GM19372 (cell line): ENCODE results near the gene PTPRF.
"Not testable (repeated sequence)": the region's sequence is repeated elsewhere in the genome, so short reads cannot be mapped to it uniquely, and the experiment has no call there.

ENCODE experiments used
- ATAC-seq: cut with Tn5 transposase; IDR thresholded peaks from one replicate; pipeline ENCODE4 v1.9.1; 2021; ENCODE audit warnings: mild to moderate bottlenecking, low read depth, moderate library complexity; ENCODE audit not compliant: unreplicated experiment

PTPRF gene

DNA sequence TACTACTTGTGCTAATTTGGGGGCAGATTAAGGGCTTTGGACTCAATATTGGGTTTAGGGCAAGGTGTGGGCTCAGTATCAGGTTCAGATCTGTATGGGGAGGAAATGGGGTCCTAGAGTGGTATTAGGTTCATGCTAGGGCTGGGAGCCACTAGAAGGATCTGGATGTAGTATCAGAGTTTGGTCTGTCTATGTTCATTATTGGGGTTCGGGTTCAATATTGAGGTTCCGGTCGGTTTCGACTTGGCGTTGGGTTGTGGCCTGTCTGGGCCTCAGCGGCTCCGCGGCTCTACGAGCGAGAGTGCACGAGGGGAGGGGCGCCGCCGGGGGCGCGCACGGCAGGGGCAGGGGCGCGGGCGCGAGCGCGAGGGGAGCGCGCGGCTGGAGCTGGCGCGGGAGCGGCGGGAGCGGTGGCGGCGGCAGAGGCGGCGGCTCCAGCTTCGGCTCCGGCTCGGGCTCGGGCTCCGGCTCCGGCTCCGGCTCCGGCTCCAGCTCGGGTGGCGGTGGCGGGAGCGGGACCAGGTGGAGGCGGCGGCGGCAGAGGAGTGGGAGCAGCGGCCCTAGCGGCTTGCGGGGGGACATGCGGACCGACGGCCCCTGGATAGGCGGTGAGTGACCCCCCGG lies at the start of gene PTPRF:
Gene PTPRF (plus strand): TSS at position 401 of the 624 bp plus-strand sequence. CDS start 14,193 bp downstream, outside the sequence.
- ATAC-seq = no peak

DNA sequence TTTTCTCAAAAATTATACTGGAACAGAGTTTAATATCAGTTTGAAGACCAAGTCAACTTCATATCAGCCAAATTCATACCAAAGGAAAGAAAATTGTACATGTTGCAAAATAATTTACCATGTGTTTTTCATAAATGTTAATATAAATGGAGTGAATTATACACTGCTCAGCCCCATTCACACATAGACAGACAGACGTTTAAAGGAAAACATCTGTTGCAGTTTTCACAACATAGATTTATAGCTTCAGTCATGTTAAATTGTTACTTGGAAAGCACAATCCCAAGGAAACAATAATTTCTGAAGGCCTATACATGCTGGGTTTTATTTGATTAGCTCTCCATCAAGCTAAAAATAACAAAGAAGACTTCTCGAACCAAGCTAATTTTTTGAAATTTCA lies 49.2 kb upstream of the PTPRF start:
- ATAC-seq = no peak

DNA sequence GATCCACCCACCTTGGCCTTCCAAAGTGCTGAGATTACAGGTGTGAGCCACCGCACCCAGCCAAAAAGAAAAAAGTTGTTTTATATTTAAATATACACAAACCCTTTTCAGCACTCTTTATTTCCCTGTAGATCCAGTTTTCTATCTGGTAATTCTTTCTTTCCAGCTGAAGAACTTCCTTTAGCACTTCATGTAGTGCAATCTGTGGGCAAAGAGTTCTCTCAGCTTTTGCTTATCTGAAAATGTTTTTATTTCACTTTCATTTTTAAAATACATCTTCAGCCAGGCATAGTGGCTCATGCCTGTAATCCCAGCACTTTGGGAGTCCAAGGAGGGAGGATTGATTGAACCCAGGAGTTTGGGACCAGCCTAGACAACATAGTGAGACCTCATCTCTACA lies 48.5 kb upstream of the PTPRF start:
- ATAC-seq = no peak

- no peak for ATAC-seq
Observed at GRCh38 chr1:43484367-43484766, 46.3 kb upstream of the PTPRF start.

GRCh38 chr1:43488165-43488564 lies 42.5 kb upstream of the PTPRF start:
- ATAC-seq = no peak

DNA sequence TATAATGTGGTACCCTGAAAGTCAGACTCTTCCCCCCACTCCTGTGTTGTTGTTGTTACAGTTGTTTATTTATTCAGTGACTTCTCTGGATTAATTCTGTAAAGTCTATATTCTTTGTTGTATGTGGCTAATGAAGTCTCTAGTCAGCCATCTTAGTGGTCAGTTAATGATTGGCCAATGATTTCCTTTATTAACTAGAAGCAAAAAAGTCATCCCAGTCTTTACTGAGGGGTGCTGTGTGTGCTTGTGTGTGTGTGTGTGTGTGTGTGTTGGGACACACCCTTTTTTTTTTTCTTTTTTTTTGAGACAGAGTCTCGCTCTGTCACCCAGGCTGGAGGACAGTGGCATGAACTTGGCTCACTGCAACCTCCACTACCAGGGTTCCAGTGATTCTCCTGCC lies 39.6 kb upstream of the PTPRF start:
- ATAC-seq = no peak

DNA sequence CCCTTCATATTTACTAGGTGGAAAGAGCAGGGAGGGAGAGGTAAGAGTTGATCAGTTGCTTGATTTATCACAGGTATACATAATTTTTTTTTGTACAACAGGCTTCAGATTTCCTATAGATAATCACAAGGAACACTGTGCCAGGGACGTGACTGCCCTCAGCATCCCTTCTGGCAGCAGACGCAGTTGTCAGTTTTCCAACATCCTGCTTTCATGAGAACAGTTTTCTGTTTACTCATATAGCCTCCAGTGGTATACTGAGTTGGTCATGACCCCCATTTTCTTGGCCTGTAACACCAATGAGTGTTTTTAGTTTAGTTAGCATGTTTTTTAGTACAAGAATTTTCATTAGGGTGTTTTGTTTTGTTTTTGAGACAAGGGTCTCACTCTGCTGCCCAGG lies 37.9 kb upstream of the PTPRF start:
- no peak for ATAC-seq

DNA sequence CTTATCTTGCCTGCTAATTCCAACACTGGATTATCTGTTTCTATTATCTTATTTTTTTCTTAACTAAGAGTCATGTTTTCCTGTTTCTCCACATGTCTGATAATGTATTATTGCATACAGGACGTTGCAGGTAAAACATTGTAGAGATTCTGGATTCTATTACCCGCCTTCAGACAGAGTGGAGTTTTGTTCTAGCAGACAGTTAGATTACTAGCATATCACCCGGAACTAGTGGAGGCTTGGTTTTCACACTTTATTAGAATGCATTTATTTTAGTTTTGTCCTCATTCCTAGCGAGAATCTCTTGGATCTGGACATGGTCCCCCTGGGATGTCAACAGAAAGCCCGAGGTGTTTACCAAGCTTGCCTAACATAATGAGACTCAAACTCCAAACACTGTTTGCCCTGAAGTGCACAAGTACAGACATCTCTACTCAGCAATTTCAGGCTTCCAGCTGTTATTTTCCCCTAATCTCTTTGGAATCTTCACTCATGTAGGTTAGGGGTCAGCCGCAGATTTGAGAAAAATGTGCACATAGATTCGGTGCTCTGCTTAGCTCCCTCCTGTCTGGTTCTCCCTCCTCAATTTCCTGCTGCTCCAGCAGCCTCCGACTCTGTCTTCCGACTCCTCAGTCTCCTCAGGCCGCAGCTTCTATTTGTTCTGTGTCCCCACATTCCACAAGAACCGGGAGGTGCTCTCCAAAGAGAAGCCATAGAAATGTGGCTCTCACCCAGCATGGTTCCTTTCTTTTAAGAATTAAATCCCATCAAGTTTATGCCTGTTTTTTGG lies 36.8 kb upstream of the PTPRF start:
- no peak for ATAC-seq

GRCh38 chr1:43495204-43495603 lies 35.5 kb upstream of the PTPRF start:
- no peak for ATAC-seq

GRCh38 chr1:43499898-43500297 lies 30.8 kb upstream of the PTPRF start:
- ATAC-seq = no peak

GRCh38 chr1:43501806-43502205 lies 28.9 kb upstream of the PTPRF start:
- not testable (repeated sequence) for ATAC-seq

GRCh38 chr1:43503534-43503933 lies 27.1 kb upstream of the PTPRF start:
- no peak for ATAC-seq

DNA sequence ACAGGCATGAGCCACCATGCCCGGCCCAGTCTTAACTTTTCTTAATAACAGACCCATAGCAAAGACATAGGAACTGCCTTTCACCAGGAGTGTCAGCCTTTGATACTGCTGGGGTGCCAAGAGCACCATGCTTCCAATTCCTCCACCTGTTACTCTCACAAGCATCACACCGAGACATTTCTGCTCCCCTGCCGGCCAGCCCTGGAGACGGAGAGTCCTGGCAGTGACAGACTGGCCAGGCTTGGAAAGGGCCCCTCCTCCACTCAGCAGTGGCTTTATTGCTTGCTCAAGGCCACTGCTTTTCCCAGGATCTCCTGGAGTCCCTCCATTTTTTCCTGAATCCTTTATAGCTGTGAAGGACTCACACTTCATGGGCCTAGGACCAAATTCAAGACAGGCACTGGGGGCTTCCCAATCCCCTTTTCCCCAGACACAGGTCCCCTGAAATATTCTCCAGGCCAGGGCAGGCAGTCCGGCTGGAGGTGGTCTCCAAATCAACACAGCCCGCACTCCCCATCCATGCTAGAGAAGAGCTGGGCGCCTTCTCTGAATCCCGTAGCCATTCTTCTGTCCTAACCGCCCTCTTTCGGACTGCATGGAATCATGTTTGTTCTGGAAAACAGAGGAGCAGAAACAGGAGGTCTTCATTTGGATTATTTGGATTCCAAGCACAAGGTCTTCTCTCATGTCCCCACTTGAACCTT lies 25.5 kb upstream of the PTPRF start:
- no peak for ATAC-seq

- ATAC-seq = no peak
Observed at GRCh38 chr1:43506233-43506632, 24.4 kb upstream of the PTPRF start.

DNA sequence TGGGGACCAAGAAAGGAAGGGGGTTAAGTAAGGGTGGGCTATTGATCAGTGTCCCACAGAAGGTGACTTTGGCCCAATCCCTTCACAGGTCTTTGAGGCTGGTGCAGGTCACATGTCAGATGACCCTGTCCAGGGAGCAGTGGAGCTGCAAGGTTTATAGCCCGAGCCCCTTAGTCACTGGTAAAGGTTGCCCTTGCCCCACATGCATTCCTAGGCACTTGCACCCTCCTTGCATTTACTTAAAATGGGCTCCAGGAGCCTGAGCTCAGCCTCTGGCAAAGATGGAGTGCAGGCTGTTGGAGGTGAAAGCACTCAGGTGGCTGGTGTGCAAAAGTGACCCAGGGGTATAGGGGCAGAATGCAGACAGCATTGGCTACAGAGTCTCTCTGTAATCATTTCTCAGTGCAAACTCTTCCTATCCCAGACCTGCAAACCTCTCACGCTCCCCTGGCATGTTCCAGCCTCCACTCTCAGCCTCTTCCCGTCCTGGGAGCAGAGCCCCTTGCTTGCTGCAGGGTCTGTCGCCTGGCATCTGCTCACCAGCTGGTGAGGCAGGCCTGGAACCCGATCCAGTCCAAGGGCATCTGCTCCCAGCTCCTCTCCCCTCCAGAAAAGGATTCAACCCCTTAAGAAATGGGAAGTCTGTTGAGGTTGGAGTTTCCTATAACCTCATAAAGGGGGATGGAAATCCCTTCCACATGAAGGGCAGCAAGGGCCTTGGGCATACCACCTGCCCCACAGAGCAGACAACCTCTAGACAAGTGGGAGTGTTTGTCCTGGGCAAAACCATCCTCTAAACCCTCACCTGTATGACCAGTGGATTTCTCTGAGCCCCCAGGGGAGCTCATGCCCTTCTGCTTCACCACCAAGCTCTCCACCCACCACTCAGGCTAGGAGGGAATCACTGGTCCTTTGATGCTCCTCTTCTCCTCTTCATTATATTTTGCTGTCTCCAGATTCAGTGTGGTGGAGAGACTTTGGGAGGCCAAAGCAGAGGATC lies 23.1 kb upstream of the PTPRF start:
- ATAC-seq = no peak

- ATAC-seq = no peak
Observed at GRCh38 chr1:43509007-43509739, 21.5 kb upstream of the PTPRF start.

DNA sequence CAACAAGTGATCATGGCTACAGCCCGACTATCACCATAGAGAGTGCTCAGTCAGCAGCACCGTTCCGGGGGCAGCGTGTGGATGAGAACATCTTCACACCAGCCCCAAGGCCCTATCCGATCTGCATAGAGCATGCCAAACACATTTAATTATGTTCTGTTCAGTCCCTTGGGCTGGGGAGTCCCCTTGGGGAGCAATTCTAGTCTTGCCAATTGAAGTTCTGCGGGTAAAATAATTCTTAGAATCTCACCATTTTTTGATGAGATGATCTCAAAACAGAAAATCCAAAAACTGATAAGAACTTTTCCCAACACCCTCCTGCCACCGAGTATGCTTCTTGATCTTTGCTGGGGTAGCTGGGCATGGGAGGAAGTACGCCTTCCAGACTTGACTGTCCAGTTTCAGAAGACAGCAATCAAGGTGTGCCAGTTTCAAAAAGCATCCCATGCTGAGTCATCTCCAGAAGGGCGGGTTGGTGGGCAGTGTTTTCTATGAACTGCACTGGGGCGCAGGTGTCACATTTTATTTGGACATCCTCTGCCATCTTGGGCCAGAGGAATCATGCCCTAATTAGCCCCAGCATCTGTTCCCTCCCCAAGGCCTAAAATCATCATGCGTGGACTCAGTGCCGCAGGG lies 20.8 kb upstream of the PTPRF start:
- ATAC-seq = no peak

DNA sequence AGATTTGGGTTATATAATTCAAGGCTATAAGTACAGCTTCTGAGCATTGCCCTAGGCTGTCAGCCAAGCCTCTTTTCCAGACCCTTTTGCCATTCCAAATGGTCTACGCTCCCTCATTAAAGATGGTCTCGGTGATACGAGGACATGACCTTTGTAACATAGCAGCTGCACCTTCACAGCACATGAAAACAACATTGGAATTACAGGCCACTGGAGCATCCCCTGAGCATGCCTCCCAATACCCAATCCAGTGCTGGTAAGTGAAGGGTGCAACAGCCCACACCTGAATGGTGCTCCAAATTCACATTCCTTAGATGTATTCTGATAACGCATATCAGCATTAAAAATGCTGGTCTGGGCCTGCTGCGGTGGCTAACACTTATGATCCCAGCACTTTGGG lies 20.1 kb upstream of the PTPRF start:
- ATAC-seq = no peak

- no peak for ATAC-seq
Observed at GRCh38 chr1:43511394-43511793, 19.3 kb upstream of the PTPRF start.
